UCSD-AML1 (cell line): Measurements from ENCODE around the gene MED1.
A peak's percentile ranks its signal among the peaks of the same experiment; 100 is the strongest.
"Not testable (repeated sequence)": the region's sequence is repeated elsewhere in the genome, so short reads cannot be mapped to it uniquely, and the experiment has no call there.

Experiments
- DNase-seq: peaks from one replicate; lab custom pipeline; 2025; ENCODE audit not compliant: unreplicated experiment; lab: John Stamatoyannopoulos, UW

Gene MED1

GRCh38 chr17:39450847-39451581, at the start of gene MED1:
Gene MED1 (minus strand): TSS chr17:39451263. CDS start chr17:39451062, 201 bp downstream.
- DNase-seq: peak; percentile 93

- not testable (repeated sequence) for DNase-seq
Measured at GRCh38 chr17:39496921-39497320, 45.9 kb upstream of the MED1 start.

GRCh38 chr17:39487946-39488345, 36.9 kb upstream of the MED1 start:
- no peak for DNase-seq

GRCh38 chr17:39487490-39487889, 36.4 kb upstream of the MED1 start:
- not testable (repeated sequence) for DNase-seq

- no peak for DNase-seq
Measured at GRCh38 chr17:39486242-39486641, 35.2 kb upstream of the MED1 start.

GRCh38 chr17:39485555-39485954, 34.5 kb upstream of the MED1 start:
- no peak for DNase-seq

- DNase-seq: no peak
Measured at GRCh38 chr17:39484178-39484577, 33.1 kb upstream of the MED1 start.

GRCh38 chr17:39483506-39483905, 32.4 kb upstream of the MED1 start:
- no peak for DNase-seq

- DNase-seq: not testable (repeated sequence)
Measured at GRCh38 chr17:39479631-39480030, 28.6 kb upstream of the MED1 start.

GRCh38 chr17:39473310-39473709, 22.2 kb upstream of the MED1 start:
- DNase-seq: no peak

- DNase-seq: not testable (repeated sequence)
Measured at GRCh38 chr17:39468610-39469009, 17.5 kb upstream of the MED1 start.

- not testable (repeated sequence) for DNase-seq
Measured at GRCh38 chr17:39464639-39465181, 13.6 kb upstream of the MED1 start.

- peak; percentile 27 for DNase-seq
Measured at GRCh38 chr17:39462631-39463375, 11.7 kb upstream of the MED1 start.

- DNase-seq: no peak
Measured at GRCh38 chr17:39461926-39462569, 11.0 kb upstream of the MED1 start.

GRCh38 chr17:39461113-39461925, 10.3 kb upstream of the MED1 start, which contains the start of gene CDK12:
Gene CDK12 (plus strand): TSS chr17:39461486. CDS start chr17:39462072, 586 bp downstream.
- peak; percentile 92 for DNase-seq

- no peak for DNase-seq
Measured at GRCh38 chr17:39455919-39456318, 4.9 kb upstream of the MED1 start.

- no peak for DNase-seq
Measured at GRCh38 chr17:39450051-39450450, 1.0 kb downstream of the MED1 start.

- no peak for DNase-seq
Measured at GRCh38 chr17:39447561-39447960, 3.5 kb downstream of the MED1 start.

GRCh38 chr17:39443326-39443725, 7.7 kb downstream of the MED1 start:
- no peak for DNase-seq

- not testable (repeated sequence) for DNase-seq
Measured at GRCh38 chr17:39439868-39440267, 11.2 kb downstream of the MED1 start.

GRCh38 chr17:39429600-39429999, 21.5 kb downstream of the MED1 start:
- DNase-seq: no peak
